Measurements from ENCODE around the gene IPO5. TPM values are rescaled to one million over a fixed set of nuclear protein-coding genes. Genes with fewer than 3 reads are reported as not detected.

The IPO5 gene
- total and polyA plus RNA-seq, 7 experiments from 2014 or later: 32.2 to 115 (median 75.9) TPM

DNA sequence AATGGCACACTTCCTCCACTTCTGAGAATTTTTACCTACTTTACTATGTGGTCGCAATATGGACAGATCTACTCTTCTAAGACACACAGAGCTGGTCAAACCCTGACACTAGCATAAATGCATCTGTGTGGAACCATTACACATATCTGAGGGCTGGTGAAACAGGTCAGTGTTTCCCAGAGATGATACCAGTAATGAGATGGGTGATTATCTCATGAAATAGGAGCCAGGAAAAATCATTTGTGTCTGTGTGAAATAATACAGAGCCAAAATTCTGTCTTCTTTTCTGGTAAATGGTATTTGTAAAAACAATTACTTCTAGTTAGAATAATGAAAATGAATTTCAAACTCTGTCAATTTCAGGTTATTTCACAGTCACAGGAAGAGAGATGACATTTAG, 117.8 kb downstream of the IPO5 start:
- no peaks in the 10 kb centered on the region for H3K27me3 ChIP-seq (ENCODE audit: control insufficient read depth in 2 of 2, insufficient read depth in 2 of 2, low read length in 2 of 2)
- H3K27me3 Mint-ChIP-seq: peaks cover 0 to 26% (median 17%) of the 10 kb centered on the region in 5 donors
- no peak overlapping the region for H3K27ac Mint-ChIP-seq
- H3K36me3 Mint-ChIP-seq: no peaks in the 10 kb centered on the region
- intact Hi-C loops (cut with micrococcal nuclease): no loop called here
- H3K9me3 Mint-ChIP-seq: peaks cover 0 to 3% (median 0%) of the 10 kb centered on the region in 11 donors
- H3K4me3 ChIP-seq (ENCODE audit: low read length): no peak overlapping the region
- H3K4me1 Mint-ChIP-seq: no peaks in the 10 kb centered on the region
- H3K4me1 ChIP-seq (ENCODE audit: control insufficient read depth in 2 of 2, insufficient read depth in 2 of 2, low read length in 2 of 2): no peaks in the 10 kb centered on the region
- H3K9me3 ChIP-seq (ENCODE audit: control insufficient read depth in 2 of 3, low read length in 3 of 3): no peaks in the 10 kb centered on the region
- DNase-seq (no peak), ATAC-seq (no peak)
- no peak overlapping the region for H3K4me3 Mint-ChIP-seq
- H3K36me3 ChIP-seq (ENCODE audit: control insufficient read depth in 2 of 3, insufficient read depth in 3 of 3, low read length in 3 of 3): no peaks in the 10 kb centered on the region
- POLR2A ChIA-PET: no interaction called here
- H3K27ac ChIP-seq (ENCODE audit: low read depth, low read length): no peak overlapping the region
- CTCF ChIA-PET: no interaction called here

DNA sequence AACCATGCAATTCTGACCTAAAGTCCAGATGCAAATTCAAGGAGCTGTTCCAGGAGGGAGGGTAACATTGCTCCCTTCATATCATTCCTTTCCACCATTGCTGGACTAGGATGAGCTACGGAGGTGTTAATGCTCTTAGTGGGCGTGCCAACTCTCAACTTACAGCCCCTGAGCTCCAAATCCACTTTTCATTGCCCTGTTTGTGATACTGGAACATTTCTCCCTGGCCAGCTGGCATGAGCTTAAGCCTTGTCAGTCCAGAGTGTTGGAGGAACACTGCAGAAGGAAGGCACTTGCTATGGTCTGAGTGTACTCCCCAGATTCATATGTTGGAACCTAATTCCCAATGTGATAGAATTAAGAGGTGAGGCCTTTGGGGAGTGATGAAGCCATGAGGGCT, 119.0 kb downstream of the IPO5 start:
- H3K9me3 ChIP-seq (ENCODE audit: control insufficient read depth in 2 of 3, low read length in 3 of 3): no peaks in the 10 kb centered on the region
- Mint-ChIP-seq H3K4me3 (no peak overlapping the region), H3K27ac (no peak overlapping the region), H3K9me3 (peaks cover 0 to 3% (median 0%) of the 10 kb centered on the region in 11 donors), H3K4me1 (no peaks in the 10 kb centered on the region), H3K27me3 (peaks cover 0 to 24% (median 21%) of the 10 kb centered on the region in 5 donors), H3K36me3 (no peaks in the 10 kb centered on the region)
- DNase-seq: no peak
- no peak for ATAC-seq
- no peak overlapping the region for H3K27ac ChIP-seq (ENCODE audit: low read depth, low read length)
- no peak overlapping the region for H3K4me3 ChIP-seq (ENCODE audit: low read length)
- intact Hi-C loops (cut with micrococcal nuclease): no loop called here
- H3K27me3 ChIP-seq (ENCODE audit: control insufficient read depth in 2 of 2, insufficient read depth in 2 of 2, low read length in 2 of 2): no peaks in the 10 kb centered on the region
- H3K36me3 ChIP-seq (ENCODE audit: control insufficient read depth in 2 of 3, insufficient read depth in 3 of 3, low read length in 3 of 3): no peaks in the 10 kb centered on the region
- no peaks in the 10 kb centered on the region for H3K4me1 ChIP-seq (ENCODE audit: control insufficient read depth in 2 of 2, insufficient read depth in 2 of 2, low read length in 2 of 2)
- CTCF ChIA-PET: no interaction called here
- POLR2A ChIA-PET: no interaction called here

Other genes with a start within 250 kb of the IPO5 start
- gene FARP1, start 189.4 kb downstream of the IPO5 start, total RNA-seq: 1 to 10 TPM in 1 of 5 experiments, under 1 TPM in 4; 0.19 to 1.1 (median 0.61) TPM
- under 1 TPM; 0.36 to 0.60 TPM for gene FARP1, start 189.4 kb downstream of the IPO5 start, polyA plus RNA-seq
- not detected for gene RNF113B, start 223.6 kb downstream of the IPO5 start, total RNA-seq
- not detected for gene RNF113B, start 223.6 kb downstream of the IPO5 start, polyA plus RNA-seq